Measurements from ENCODE around the gene CAPN5. TPM values are rescaled to one million over a fixed set of nuclear protein-coding genes. Genes with fewer than 3 reads are reported as not detected.

CAPN5 gene
- total RNA-seq, 1 experiment from 2014 or later, result 17.3 TPM

GRCh38 chr11:77079666-77080065, 12.9 kb downstream of the CAPN5 start:
- in situ Hi-C loops (cut with HindIII; ENCODE audit: low pct_unique_long_range_greater_than_20kb, low sequenced_read_pairs) (no loop called here), intact Hi-C loops (cut with micrococcal nuclease; ENCODE audit: unreplicated experiment) (no loop called here)
- Histone ChIP-seq H3K36me3 (ENCODE audit: control insufficient read depth, insufficient read depth, low read length) (no peaks in the 10 kb centered on the region), H3K9me3 (ENCODE audit: control insufficient read depth, insufficient read depth, low read depth, low read length) (no peaks in the 10 kb centered on the region), H3K27me3 (ENCODE audit: control insufficient read depth, insufficient read depth, low read length) (no peaks in the 10 kb centered on the region), H3K27ac (ENCODE audit: low read length) (no peak overlapping the region), H3K4me3 (ENCODE audit: low read depth in 2 of 2, low read length in 2 of 2) (no peak overlapping the region), H3K4me1 (ENCODE audit: control insufficient read depth, insufficient read depth, low read length) (no peaks in the 10 kb centered on the region)
- DNase-seq (ENCODE audit: low read depth, low spot score), result no peak
- ChIA-PET CTCF (no interaction called here), POLR2A (no interaction called here)
- TF ChIP-seq TCF7L2 (IDR thresholded peaks at IDR 0.05; ENCODE audit: low read depth, low read length) (no peak), REST (IDR thresholded peaks at IDR 0.05; ENCODE audit: insufficient read depth in 1 of 2, low read depth in 2 of 2, low read length in 1 of 2) (no peak), CTCF (IDR thresholded peaks at IDR 0.05) (no peak), POLR2AphosphoS5 (IDR thresholded peaks at IDR 0.05; ENCODE audit: low read depth, low read length) (no peak), SIN3A (IDR thresholded peaks at IDR 0.05; ENCODE audit: borderline replicate concordance, insufficient read depth, low read depth, low read length) (no peak)
- no TSS peak for BruUV-seq (replicated peaks)
- no peak for ATAC-seq

- H3K9me3 ChIP-seq (ENCODE audit: control insufficient read depth, insufficient read depth, low read depth, low read length), result no peaks in the 10 kb centered on the region
- no peaks in the 10 kb centered on the region for H3K4me1 ChIP-seq (ENCODE audit: control insufficient read depth, insufficient read depth, low read length)
- no peak overlapping the region for H3K4me3 ChIP-seq (ENCODE audit: low read depth in 2 of 2, low read length in 2 of 2)
- no TSS peak for BruUV-seq (replicated peaks)
- DNase-seq (ENCODE audit: low read depth, low spot score) (no peak), ATAC-seq (no peak)
- H3K27me3 ChIP-seq (ENCODE audit: control insufficient read depth, insufficient read depth, low read length), result no peaks in the 10 kb centered on the region
- no peak for TF ChIP-seq SIN3A (IDR thresholded peaks at IDR 0.05; ENCODE audit: borderline replicate concordance, insufficient read depth, low read depth, low read length)
- intact Hi-C loops (cut with micrococcal nuclease; ENCODE audit: unreplicated experiment), result no loop called here
- in situ Hi-C loops (cut with HindIII; ENCODE audit: low pct_unique_long_range_greater_than_20kb, low sequenced_read_pairs), result no loop called here
- ChIA-PET CTCF (interaction anchor here (0.9 kb wide), 1 partner anchor 33 kb away, joined by 3 read pairs; no protein-coding TSS in a partner anchor), POLR2A (no interaction called here)
- no peak overlapping the region for H3K27ac ChIP-seq (ENCODE audit: low read length)
- H3K36me3 ChIP-seq (ENCODE audit: control insufficient read depth, insufficient read depth, low read length), result no peaks in the 10 kb centered on the region
These were observed 14.0 kb downstream of the CAPN5 start for GRCh38 chr11:77080643-77081210.

GRCh38 chr11:77081381-77081851, 14.6 kb downstream of the CAPN5 start:
- CTCF ChIA-PET, result interaction anchor here (1.5 kb wide), 1 partner anchor 10 kb away, joined by 11 read pairs; no protein-coding TSS in a partner anchor
- Histone ChIP-seq H3K27ac (ENCODE audit: low read length) (no peak overlapping the region), H3K4me3 (ENCODE audit: low read depth in 2 of 2, low read length in 2 of 2) (no peak overlapping the region), H3K27me3 (ENCODE audit: control insufficient read depth, insufficient read depth, low read length) (no peaks in the 10 kb centered on the region), H3K36me3 (ENCODE audit: control insufficient read depth, insufficient read depth, low read length) (no peaks in the 10 kb centered on the region), H3K4me1 (ENCODE audit: control insufficient read depth, insufficient read depth, low read length) (no peaks in the 10 kb centered on the region), H3K9me3 (ENCODE audit: control insufficient read depth, insufficient read depth, low read depth, low read length) (no peaks in the 10 kb centered on the region)
- in situ Hi-C loops (cut with HindIII; ENCODE audit: low pct_unique_long_range_greater_than_20kb, low sequenced_read_pairs), result no loop called here
- TF ChIP-seq POLR2AphosphoS5 (IDR thresholded peaks at IDR 0.05; ENCODE audit: low read depth, low read length), result no peak
- TF ChIP-seq REST (IDR thresholded peaks at IDR 0.05; ENCODE audit: insufficient read depth in 1 of 2, low read depth in 2 of 2, low read length in 1 of 2), result no peak
- no peak for TF ChIP-seq SIN3A (IDR thresholded peaks at IDR 0.05; ENCODE audit: borderline replicate concordance, insufficient read depth, low read depth, low read length)
- no peak for TF ChIP-seq TCF7L2 (IDR thresholded peaks at IDR 0.05; ENCODE audit: low read depth, low read length)
- no peak for TF ChIP-seq CTCF (IDR thresholded peaks at IDR 0.05)
- BruUV-seq (replicated peaks), result no TSS peak
- ATAC-seq (no peak), DNase-seq (ENCODE audit: low read depth, low spot score) (no peak)
- POLR2A ChIA-PET, result no interaction called here
- intact Hi-C loops (cut with micrococcal nuclease; ENCODE audit: unreplicated experiment), result no loop called here
